SKM-1 (cell line): ENCODE measurements around the gene CCDC177.

Source experiments
- DNase-seq: peaks from one replicate; lab custom pipeline; 2025; ENCODE audit not compliant: unreplicated experiment; lab: John Stamatoyannopoulos, UW

CCDC177 gene

DNA sequence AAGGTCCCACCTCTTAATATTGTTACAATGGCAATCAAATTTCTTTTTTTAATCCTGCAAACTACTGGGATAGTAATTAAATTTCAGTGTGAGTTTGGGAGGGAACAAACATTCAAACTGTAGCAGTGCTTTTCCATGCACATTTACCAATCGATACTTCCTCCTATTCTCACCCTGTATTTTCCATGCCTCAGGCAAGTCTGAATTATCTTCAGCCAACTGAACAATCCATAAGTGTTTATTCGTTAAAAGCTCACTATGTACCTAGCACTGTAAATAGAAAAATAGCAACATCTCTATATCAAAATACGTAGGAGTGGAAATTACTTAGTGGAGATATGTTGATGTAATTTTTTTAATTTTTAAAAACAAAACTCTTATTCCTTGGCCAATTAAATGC, 43.5 kb downstream of the CCDC177 start:
- DNase-seq = no peak

DNA sequence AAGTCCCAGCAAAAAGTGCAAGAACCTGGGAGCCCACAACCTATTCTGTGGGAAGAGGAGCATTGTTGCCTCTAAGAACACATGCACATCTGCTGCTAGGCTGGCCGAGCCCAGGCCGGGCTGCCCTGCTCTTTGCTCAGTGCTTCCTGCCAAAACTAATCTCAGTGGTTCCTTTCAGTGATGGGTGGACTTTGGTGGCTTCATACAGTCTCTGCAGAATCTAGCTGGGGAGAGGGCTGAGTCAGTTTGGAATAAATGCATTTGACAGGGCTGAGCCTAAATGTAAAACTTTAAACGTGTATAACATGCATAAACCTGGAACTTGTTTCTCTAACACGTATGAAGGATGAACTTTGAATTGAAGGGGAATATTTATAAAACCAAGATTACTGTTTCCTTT, 44.6 kb downstream of the CCDC177 start:
- no peak for DNase-seq

DNA sequence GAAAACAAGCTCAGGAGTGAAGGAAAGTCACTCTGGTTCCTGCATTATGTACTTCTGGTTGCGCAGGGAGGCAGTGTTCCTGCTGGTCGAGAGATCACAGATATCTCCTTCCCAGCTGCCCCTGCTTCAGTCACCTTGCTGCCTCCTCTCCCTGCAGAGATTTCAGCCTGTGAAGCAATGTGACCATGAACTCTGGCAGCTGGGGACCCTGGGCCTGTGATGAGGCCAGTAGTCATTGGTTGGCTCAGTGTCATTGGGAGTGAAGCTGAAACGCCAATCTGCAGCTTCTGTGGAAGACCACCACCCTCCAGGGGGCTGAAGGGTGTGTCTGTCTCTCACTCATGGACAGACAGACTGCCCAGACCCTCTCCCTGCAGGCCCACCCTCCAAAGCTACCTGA, 45.1 kb downstream of the CCDC177 start:
- no peak for DNase-seq

DNA sequence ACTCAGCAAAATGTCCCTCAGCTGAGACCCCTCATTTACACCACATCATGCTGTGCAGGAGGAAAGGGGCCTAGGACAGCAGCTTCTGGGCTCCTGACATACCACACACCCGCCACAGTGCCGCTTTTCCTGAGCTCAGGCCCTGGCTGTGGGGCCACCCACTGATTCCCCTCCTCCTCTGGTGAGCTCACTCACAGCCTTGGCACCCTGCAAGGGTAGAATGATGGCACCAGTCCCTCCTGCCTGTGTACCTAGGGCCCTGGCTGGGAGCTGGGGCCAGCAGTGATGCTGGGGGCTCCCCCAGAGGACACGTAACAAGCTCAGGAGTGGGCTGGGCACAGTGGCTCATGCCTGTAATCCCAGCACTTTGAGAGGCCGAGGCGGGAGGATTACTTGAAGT, 45.7 kb downstream of the CCDC177 start:
- no peak for DNase-seq

DNA sequence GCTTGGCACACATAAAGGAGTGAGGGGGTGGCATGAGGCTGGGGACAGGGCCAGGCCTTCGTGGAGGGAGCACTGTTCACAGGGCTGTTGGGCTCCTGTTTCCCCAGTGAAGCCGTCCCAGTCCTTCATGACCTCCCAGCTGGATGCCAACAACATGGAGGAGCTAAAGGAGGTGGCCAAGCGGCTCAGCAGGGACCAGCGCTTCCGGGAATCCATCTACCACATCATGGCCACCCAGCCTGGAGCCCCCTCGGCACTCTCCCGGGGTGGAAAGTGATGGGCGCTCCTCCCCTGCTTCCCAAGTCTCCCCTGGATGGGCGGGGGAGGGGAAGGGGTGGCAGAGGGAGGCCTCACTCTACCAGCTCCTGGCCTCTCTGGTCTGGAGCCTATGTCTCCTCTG, 46.5 kb downstream of the CCDC177 start:
- no peak for DNase-seq

DNA sequence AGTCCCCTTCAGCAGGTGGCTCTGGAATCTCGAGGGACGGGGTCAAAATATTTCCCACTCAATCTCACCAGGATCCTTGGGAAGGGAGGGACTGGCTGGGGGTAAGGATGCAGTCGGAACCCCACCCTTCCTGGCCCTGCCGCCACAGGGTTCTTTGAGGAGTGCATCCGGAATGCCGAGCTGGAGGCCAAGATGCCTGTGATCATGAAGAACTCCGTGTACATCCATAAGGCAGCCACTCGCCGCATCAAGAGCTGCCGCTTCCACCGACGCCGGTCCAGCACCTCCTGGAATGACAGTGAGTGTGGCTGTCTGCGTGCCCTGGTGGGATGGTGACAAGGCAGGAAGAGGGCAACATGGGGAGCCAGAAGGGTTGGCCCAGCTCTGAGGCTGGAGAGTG, 47.0 kb downstream of the CCDC177 start:
- no peak for DNase-seq

DNA sequence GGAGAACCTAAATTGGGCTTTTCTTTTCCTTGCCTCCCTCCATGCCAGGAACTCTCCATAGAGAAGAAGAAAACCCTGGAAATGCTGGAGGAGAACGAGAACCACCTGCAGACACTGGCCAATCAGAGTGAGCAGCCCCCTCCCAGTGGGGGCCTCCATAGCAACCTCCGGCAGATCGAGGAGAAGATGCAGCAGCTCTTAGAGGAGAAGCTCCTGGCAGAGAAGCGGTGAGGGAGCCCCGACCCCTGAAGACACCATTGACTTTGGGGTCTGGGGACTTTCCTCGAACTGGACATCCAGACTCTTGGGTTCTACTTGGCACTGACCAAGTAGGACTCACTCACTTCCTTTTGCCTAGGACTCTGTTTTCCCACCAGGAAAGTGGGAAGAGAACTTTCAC, 48.8 kb downstream of the CCDC177 start:
- DNase-seq = no peak

DNA sequence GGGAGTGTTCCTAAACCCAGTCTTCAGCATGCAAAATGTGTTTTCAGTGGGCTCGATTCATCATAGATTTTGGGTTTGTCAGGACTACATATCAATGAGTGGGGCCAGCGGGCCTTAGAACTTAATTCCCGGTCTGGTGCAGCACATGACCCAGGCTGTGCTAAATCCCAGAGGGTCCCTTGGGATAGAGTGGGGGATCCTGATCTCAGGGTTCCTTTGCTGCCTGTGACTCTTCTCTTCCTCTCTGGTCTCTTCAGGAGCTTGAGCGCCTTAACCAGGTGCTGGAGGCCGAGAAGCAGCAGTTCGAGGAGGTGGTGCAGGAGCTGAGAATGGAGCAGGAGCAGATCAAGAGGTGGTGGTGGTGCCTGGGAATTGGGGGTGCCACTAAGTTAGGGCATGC, 52.6 kb downstream of the CCDC177 start:
- DNase-seq = no peak
